T-helper 2 cell treated with Interferon-gamma antibody and Interleukin-4, amounts not matched to agents 100 ng/mL and 5 ng/mL, for 36 hours (primary cell): Measurements from ENCODE around the gene RPS24. TPM values are rescaled to one million over a fixed set of nuclear protein-coding genes. Genes with fewer than 3 reads are reported as not detected.

Experiments
- intact Hi-C: fragments of 100-400 bp; cut with micrococcal nuclease; formaldehyde crosslinking; loops from one replicate; pipeline ENCODE4 v1.15.1; 2023
- total RNA-seq: library from RNA; stranded (reverse); gene quantifications from 2 replicates; pipeline ENCODE4 v1.2.3, GENCODE V29; 2022

The RPS24 gene
- total RNA-seq, 1 donor from 2014 or later = 1,478 TPM

- intact Hi-C loops = no loop called here
Measured at GRCh38 chr10:78079411-78079810, 45.7 kb downstream of the RPS24 start.

GRCh38 chr10:78081292-78081691 lies 47.6 kb downstream of the RPS24 start:
- intact Hi-C loops = no loop called here

DNA sequence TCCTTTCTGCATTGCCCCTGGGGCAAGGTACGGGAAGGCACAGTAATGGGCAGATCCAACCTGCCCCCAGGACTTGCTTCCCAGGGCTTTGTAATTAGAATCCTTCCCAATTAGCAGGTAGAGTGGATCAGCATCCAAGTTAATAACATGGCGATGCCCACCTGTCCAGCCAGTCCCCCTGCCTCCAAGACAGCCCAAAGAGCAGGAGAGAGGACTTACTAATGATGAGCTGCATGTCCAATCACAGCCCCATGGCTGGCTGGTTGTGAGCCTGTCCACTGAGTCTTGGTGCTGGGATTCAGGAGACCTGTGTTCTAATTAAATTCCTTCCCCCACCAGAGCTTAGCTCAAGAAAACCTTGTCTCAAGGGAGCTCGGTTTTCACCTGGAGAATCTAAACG lies 49.0 kb downstream of the RPS24 start:
- intact Hi-C loops = no loop called here

Other genes starting within 250 kb of the RPS24 start
- 7.6 and 8.0 TPM in 2 replicates for gene DLG5, start 107.1 kb upstream of the RPS24 start, total RNA-seq
- gene POLR3A, start 4.3 kb upstream of the RPS24 start, total RNA-seq = 21.9 and 24.2 TPM in 2 replicates